Caco-2 (cell line): ENCODE measurements around the gene FCN3. TPM values are rescaled to one million over a fixed set of nuclear protein-coding genes. Genes with fewer than 3 reads are reported as not detected.

Experiments used
- BruUV-seq: library from RNA; stranded (reverse); fragments of 400-500 nt; replicated peaks from 2 replicates; lab custom pipeline; 2021; lab: Mats Ljungman, UMichigan
- CTCF ChIA-PET: fragments of 300-600 bp; sonication (Branson Sonifier 250); formaldehyde crosslinking; loops from one replicate; lab custom pipeline; 2022; ENCODE audit warnings: antibody characterized with exemption; lab: Charles Lee
- POLR2A ChIA-PET: fragments of 300-600 bp; sonication (Branson Sonifier 250); formaldehyde crosslinking; loops from one replicate; lab custom pipeline; 2022; ENCODE audit warnings: antibody characterized with exemption; lab: Charles Lee
- DNase-seq, 2 experiments: peaks; one replicate each; pipeline versions ENCODE4 v3.0.0 to v3.0.0-alpha.2; 2020 to 2022
- H3K27me3 ChIP-seq: replicated peaks from 2 replicates; pipeline ENCODE4 v1.6.0; 2011; ENCODE audit warnings: low read length; ENCODE audit not compliant: control insufficient read depth, insufficient read depth
- H3K36me3 ChIP-seq: 2 replicates; pipeline ENCODE4 v1.5.1; 2011; ENCODE audit warnings: low read length; ENCODE audit not compliant: control insufficient read depth, insufficient read depth
- H3K4me1 ChIP-seq: fragments of 250-450 bp; sonication (Bioruptor Pico); 2 replicates; pipeline ENCODE4 v1.5.1; 2020; ENCODE audit warnings: mild to moderate bottlenecking
- H3K4me3 ChIP-seq: 2 replicates; pipeline ENCODE4 v1.5.1; 2011; ENCODE audit warnings: low read depth, mild to moderate bottlenecking, control low read depth, low read length
- H3K9me3 ChIP-seq: fragments of 250-450 bp; sonication (Bioruptor Pico); 2 replicates; pipeline ENCODE4 v1.5.1; 2020; ENCODE audit warnings: mild to moderate bottlenecking, moderate library complexity
- H3K27ac Mint-ChIP-seq: one replicate; pipeline ENCODE4 v1.8.0; 2022; ENCODE audit warnings: mixed read lengths; ENCODE audit not compliant: unreplicated experiment
- H3K27me3 Mint-ChIP-seq: one replicate; pipeline ENCODE4 v1.8.0; 2022; ENCODE audit warnings: mixed read lengths; ENCODE audit not compliant: insufficient read depth, unreplicated experiment
- H3K36me3 Mint-ChIP-seq: one replicate; pipeline ENCODE4 v1.8.0; 2022; ENCODE audit warnings: mild to moderate bottlenecking, mixed read lengths; ENCODE audit not compliant: insufficient read depth, unreplicated experiment
- H3K4me1 Mint-ChIP-seq: one replicate; pipeline ENCODE4 v1.8.0; 2022; ENCODE audit warnings: low read depth, mixed read lengths; ENCODE audit not compliant: unreplicated experiment
- H3K4me3 Mint-ChIP-seq: one replicate; pipeline ENCODE4 v1.8.0; 2022; ENCODE audit warnings: mild to moderate bottlenecking, moderate library complexity, mixed read lengths; ENCODE audit not compliant: unreplicated experiment
- H3K9me3 Mint-ChIP-seq: one replicate; pipeline ENCODE4 v1.8.0; 2022; ENCODE audit warnings: mixed read lengths; ENCODE audit not compliant: unreplicated experiment
- CTCF ChIP-seq, 2 experiments: fragments of 200-600 bp in 1 of 2; IDR thresholded peaks; 1 replicate in 1 of 2; 2 replicates in 1 of 2; pipeline versions ENCODE4 v1.5.1 to v1.8.0; 2011 to 2022; ENCODE audit warnings: antibody characterized with exemption in 1 of 2, control low read depth in 1 of 2, inconsistent platforms in 1 of 2, low read depth in 1 of 2, low read length in 1 of 2, mild to moderate bottlenecking in 1 of 2, moderate library complexity in 1 of 2; ENCODE audit not compliant: insufficient read depth in 1 of 2, severe bottlenecking in 1 of 2, unreplicated experiment in 1 of 2
- intact Hi-C: fragments of 100-400 bp; cut with micrococcal nuclease; formaldehyde crosslinking; loops from one replicate; pipeline ENCODE4 v1.10.0; 2022; ENCODE audit not compliant: unreplicated experiment
- total RNA-seq: library from RNA; stranded (reverse); gene quantifications from 2 replicates; pipeline ENCODE4 v1.2.3, GENCODE V29; 2022

Gene FCN3
- total RNA-seq, 1 experiment from 2014 or later: not detected

- H3K4me1 ChIP-seq: no peaks in the 10 kb centered on the region
- Mint-ChIP-seq H3K36me3 (no peaks in the 10 kb centered on the region), H3K4me1 (no peaks in the 10 kb centered on the region), H3K4me3 (no peak overlapping the region), H3K9me3 (no peaks in the 10 kb centered on the region), H3K27me3 (no peaks in the 10 kb centered on the region), H3K27ac (no peak overlapping the region)
- H3K27me3 ChIP-seq: no peaks in the 10 kb centered on the region
- ChIA-PET POLR2A (no interaction called here), CTCF (interaction anchor here (1.5 kb wide), 1 partner anchor 10 kb away, joined by 7 read pairs; no protein-coding TSS in a partner anchor)
- no peak for TF ChIP-seq CTCF (IDR thresholded peaks at IDR 0.05; ENCODE audit: insufficient read depth in 1 of 2, low read depth in 1 of 2, low read length in 1 of 2, severe bottlenecking in 1 of 2, unreplicated experiment in 1 of 2)
- H3K36me3 ChIP-seq: no peaks in the 10 kb centered on the region
- H3K4me3 ChIP-seq: no peak overlapping the region
- intact Hi-C loops: no loop called here
- no peak for DNase-seq
- no TSS peak for BruUV-seq
- H3K9me3 ChIP-seq: no peaks in the 10 kb centered on the region
Observed at GRCh38 chr1:27377760-27378495, 3.3 kb upstream of the FCN3 start.

GRCh38 chr1:27372808-27373690, 1.6 kb downstream of the FCN3 start:
- H3K9me3 ChIP-seq: no peaks in the 10 kb centered on the region
- POLR2A ChIA-PET: no interaction called here
- no peaks in the 10 kb centered on the region for H3K4me1 ChIP-seq
- no peaks in the 10 kb centered on the region for H3K36me3 Mint-ChIP-seq
- no peak overlapping the region for H3K4me3 Mint-ChIP-seq
- no peak for DNase-seq
- BruUV-seq: no TSS peak
- no peaks in the 10 kb centered on the region for H3K27me3 Mint-ChIP-seq
- CTCF ChIA-PET: interaction anchor here (0.6 to 1.6 kb wide), 4 partner anchors 15 to 76 kb away, joined by 3 to 6 read pairs (median 5); no protein-coding TSS in a partner anchor
- no peaks in the 10 kb centered on the region for H3K4me1 Mint-ChIP-seq
- no peaks in the 10 kb centered on the region for H3K36me3 ChIP-seq
- intact Hi-C loops: no loop called here
- TF ChIP-seq CTCF (IDR thresholded peaks at IDR 0.05; ENCODE audit: insufficient read depth in 1 of 2, low read depth in 1 of 2, low read length in 1 of 2, severe bottlenecking in 1 of 2, unreplicated experiment in 1 of 2): no peak
- H3K27ac Mint-ChIP-seq: no peak overlapping the region
- no peaks in the 10 kb centered on the region for H3K9me3 Mint-ChIP-seq
- no peaks in the 10 kb centered on the region for H3K27me3 ChIP-seq
- H3K4me3 ChIP-seq: no peak overlapping the region

- H3K36me3 ChIP-seq: no peaks in the 10 kb centered on the region
- H3K4me3 Mint-ChIP-seq: no peak overlapping the region
- CTCF ChIA-PET: interaction anchor here (0.6 to 1.6 kb wide), 4 partner anchors 14 to 76 kb away, joined by 3 to 6 read pairs (median 5); no protein-coding TSS in a partner anchor
Observed at GRCh38 chr1:27372022-27372807, 2.4 kb downstream of the FCN3 start.

More at GRCh38 chr1:27372022-27372807, 2.4 kb downstream of the FCN3 start:
- BruUV-seq: no TSS peak
- Histone ChIP-seq H3K9me3 (no peaks in the 10 kb centered on the region), H3K4me1 (peaks cover 5% of the 10 kb centered on the region; the same call in 1 of the 2 replicates), H3K4me3 (no peak overlapping the region), H3K27me3 (no peaks in the 10 kb centered on the region)
- no peak for TF ChIP-seq CTCF (IDR thresholded peaks at IDR 0.05; ENCODE audit: insufficient read depth in 1 of 2, low read depth in 1 of 2, low read length in 1 of 2, severe bottlenecking in 1 of 2, unreplicated experiment in 1 of 2)
- H3K4me1 Mint-ChIP-seq: no peaks in the 10 kb centered on the region
- intact Hi-C loops: no loop called here
- H3K27ac Mint-ChIP-seq: no peak overlapping the region
- no peak for DNase-seq
- H3K36me3 Mint-ChIP-seq: no peaks in the 10 kb centered on the region
- POLR2A ChIA-PET: no interaction called here
- H3K9me3 Mint-ChIP-seq: no peaks in the 10 kb centered on the region
- H3K27me3 Mint-ChIP-seq: no peaks in the 10 kb centered on the region
